Measurements from ENCODE around the gene SPATA20.

SPATA20 gene

DNA sequence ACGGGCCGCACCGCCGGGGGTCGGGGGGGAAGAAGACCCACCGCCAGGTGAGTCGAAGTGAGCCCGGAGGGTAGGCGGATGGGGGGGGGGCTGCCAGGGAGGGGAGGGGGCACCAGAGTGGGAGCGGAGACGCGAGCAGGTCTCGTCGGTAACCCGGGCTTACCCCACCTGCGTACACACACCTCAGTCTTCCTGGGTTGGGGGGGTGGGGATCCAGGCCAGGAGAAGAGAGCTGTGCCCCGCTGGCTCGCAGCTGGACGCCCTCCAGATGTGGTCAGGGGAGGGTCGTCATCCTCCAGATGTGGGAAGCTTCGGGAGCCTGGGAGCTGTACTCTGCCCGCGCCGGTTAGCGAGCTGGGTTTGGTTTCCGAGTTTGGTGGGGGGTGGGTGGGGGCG, 14.8 kb downstream of the SPATA20 start:
- no peaks in the 10 kb centered on the region for H3K36me3 ChIP-seq (ENCODE audit: insufficient read depth, low read length)
- H3K27me3 ChIP-seq (ENCODE audit: insufficient read depth, low read length), result peaks cover 89% of the 10 kb centered on the region
- peak overlapping the region; percentile 43 for H3K4me3 ChIP-seq (ENCODE audit: low read length)
- 1% methylated on average over 9 of the region's 27 CpGs for WGBS
- H3K9me3 ChIP-seq (ENCODE audit: insufficient read depth, low read depth, low read length), result no peaks in the 10 kb centered on the region
- no peak overlapping the region for H3K27ac ChIP-seq (ENCODE audit: low read depth, low read length)
- no peak overlapping the region for H3K9ac ChIP-seq (ENCODE audit: low read depth, low read length)
- H3K4me1 ChIP-seq (ENCODE audit: insufficient read depth, low read length), result peaks cover 16% of the 10 kb centered on the region

GRCh38 chr17:50562242-50563091, 15.5 kb downstream of the SPATA20 start:
- peaks cover 16% of the 10 kb centered on the region for H3K4me1 ChIP-seq (ENCODE audit: insufficient read depth, low read length)
- no peaks in the 10 kb centered on the region for H3K9me3 ChIP-seq (ENCODE audit: insufficient read depth, low read depth, low read length)
- no peak overlapping the region for H3K27ac ChIP-seq (ENCODE audit: low read depth, low read length)
- WGBS, result 4% methylated on average over 22 of the region's 22 CpGs
- no peak overlapping the region for H3K9ac ChIP-seq (ENCODE audit: low read depth, low read length)
- H3K27me3 ChIP-seq (ENCODE audit: insufficient read depth, low read length), result peaks cover 87% of the 10 kb centered on the region
- peak overlapping the region; percentile 43 for H3K4me3 ChIP-seq (ENCODE audit: low read length)
- no peaks in the 10 kb centered on the region for H3K36me3 ChIP-seq (ENCODE audit: insufficient read depth, low read length)

- H3K4me1 ChIP-seq (ENCODE audit: insufficient read depth, low read length), result peaks cover 16% of the 10 kb centered on the region
- peak overlapping the region; percentile 43; the same call in 1 of the 2 replicates for H3K4me3 ChIP-seq (ENCODE audit: low read length)
- H3K36me3 ChIP-seq (ENCODE audit: insufficient read depth, low read length), result no peaks in the 10 kb centered on the region
- H3K9me3 ChIP-seq (ENCODE audit: insufficient read depth, low read depth, low read length), result no peaks in the 10 kb centered on the region
- no peak overlapping the region for H3K27ac ChIP-seq (ENCODE audit: low read depth, low read length)
- WGBS, result 15% methylated on average over 3 of the region's 4 CpGs
- H3K27me3 ChIP-seq (ENCODE audit: insufficient read depth, low read length), result peaks cover 85% of the 10 kb centered on the region
- H3K9ac ChIP-seq (ENCODE audit: low read depth, low read length), result no peak overlapping the region
Observed at GRCh38 chr17:50563092-50563511, 16.1 kb downstream of the SPATA20 start.

DNA sequence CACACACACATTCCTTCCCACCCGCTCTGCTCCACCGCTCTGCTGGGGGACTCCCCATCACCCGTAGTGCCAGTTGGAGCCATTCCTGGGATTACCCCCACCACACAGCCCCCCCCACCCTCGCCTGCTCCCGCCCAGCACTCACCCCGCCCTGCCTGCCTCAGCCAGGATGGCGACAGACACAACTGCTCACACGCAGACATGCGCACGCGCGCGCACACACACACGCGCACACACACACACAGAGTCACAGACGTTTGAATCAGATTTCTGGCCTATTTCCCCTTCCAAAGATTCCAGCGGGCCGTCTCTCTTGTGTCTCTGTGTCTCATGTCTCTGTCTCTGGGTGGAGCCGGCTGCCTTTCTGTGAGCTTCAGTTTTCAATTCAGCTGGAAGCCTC, 17.9 kb downstream of the SPATA20 start:
- peak overlapping the region; percentile 26; the same call in 1 of the 2 replicates for H3K4me3 ChIP-seq (ENCODE audit: low read length)
- 54% methylated on average over 19 of the region's 19 CpGs for WGBS
- H3K9ac ChIP-seq (ENCODE audit: low read depth, low read length), result no peak overlapping the region
- no peaks in the 10 kb centered on the region for H3K9me3 ChIP-seq (ENCODE audit: insufficient read depth, low read depth, low read length)
- H3K36me3 ChIP-seq (ENCODE audit: insufficient read depth, low read length), result no peaks in the 10 kb centered on the region
- peaks cover 68% of the 10 kb centered on the region for H3K27me3 ChIP-seq (ENCODE audit: insufficient read depth, low read length)
- no peak overlapping the region for H3K27ac ChIP-seq (ENCODE audit: low read depth, low read length)
- H3K4me1 ChIP-seq (ENCODE audit: insufficient read depth, low read length), result peaks cover 17% of the 10 kb centered on the region

GRCh38 chr17:50565402-50566350, 18.7 kb downstream of the SPATA20 start:
- Histone ChIP-seq H3K4me1 (ENCODE audit: insufficient read depth, low read length) (peaks cover 23% of the 10 kb centered on the region), H3K4me3 (ENCODE audit: low read length) (no peak overlapping the region), H3K27ac (ENCODE audit: low read depth, low read length) (no peak overlapping the region), H3K36me3 (ENCODE audit: insufficient read depth, low read length) (no peaks in the 10 kb centered on the region), H3K9ac (ENCODE audit: low read depth, low read length) (no peak overlapping the region), H3K9me3 (ENCODE audit: insufficient read depth, low read depth, low read length) (no peaks in the 10 kb centered on the region), H3K27me3 (ENCODE audit: insufficient read depth, low read length) (peaks cover 68% of the 10 kb centered on the region)
- WGBS, result 43% methylated on average over 6 of the region's 10 CpGs

DNA sequence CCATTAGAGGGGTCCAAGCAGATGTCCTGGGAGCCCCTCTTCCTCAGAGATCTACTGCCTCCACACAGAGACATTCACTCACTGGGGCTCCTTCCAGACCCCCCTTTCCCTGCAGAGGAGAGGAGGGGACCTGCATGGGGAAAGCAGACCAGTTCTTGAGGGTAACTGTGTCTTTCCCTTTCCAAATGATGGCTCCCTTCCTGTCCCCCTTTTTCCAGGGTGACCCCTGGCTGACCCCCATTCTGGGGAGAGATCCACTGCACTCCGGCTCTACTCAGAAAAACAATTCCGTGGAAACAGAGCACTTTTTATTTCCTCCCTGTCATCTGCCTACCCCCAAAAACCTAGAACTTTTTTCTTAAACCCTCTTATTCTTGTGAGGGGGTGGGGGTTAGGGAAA, 19.9 kb downstream of the SPATA20 start:
- Histone ChIP-seq H3K27me3 (ENCODE audit: insufficient read depth, low read length) (peaks cover 58% of the 10 kb centered on the region), H3K36me3 (ENCODE audit: insufficient read depth, low read length) (no peaks in the 10 kb centered on the region), H3K4me1 (ENCODE audit: insufficient read depth, low read length) (peaks cover 23% of the 10 kb centered on the region), H3K9ac (ENCODE audit: low read depth, low read length) (no peak overlapping the region), H3K4me3 (ENCODE audit: low read length) (no peak overlapping the region), H3K9me3 (ENCODE audit: insufficient read depth, low read depth, low read length) (no peaks in the 10 kb centered on the region), H3K27ac (ENCODE audit: low read depth, low read length) (no peak overlapping the region)
- 74% methylated on average over 2 of the region's 2 CpGs for WGBS

DNA sequence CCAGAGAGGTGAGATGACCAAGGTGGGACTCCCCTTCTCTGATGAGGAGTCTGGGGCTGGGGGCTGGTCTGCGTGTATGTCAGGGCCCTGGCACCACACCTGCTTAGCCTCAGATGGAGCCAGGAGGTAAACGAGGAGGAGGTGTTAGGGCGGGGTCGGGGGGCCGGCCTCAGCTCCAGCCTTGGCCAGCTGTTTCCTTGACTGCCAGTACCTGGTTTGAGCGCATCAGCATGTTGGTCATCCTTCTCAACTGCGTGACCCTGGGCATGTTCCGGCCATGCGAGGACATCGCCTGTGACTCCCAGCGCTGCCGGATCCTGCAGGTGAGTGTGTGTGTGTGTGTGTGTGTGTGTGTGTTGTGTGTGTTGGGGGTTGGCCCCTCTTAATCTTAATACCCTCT, 21.7 kb downstream of the SPATA20 start:
- Histone ChIP-seq H3K9ac (ENCODE audit: low read depth, low read length) (no peak overlapping the region), H3K4me3 (ENCODE audit: low read length) (no peak overlapping the region), H3K36me3 (ENCODE audit: insufficient read depth, low read length) (no peaks in the 10 kb centered on the region), H3K4me1 (ENCODE audit: insufficient read depth, low read length) (peaks cover 11% of the 10 kb centered on the region), H3K27me3 (ENCODE audit: insufficient read depth, low read length) (peaks cover 41% of the 10 kb centered on the region), H3K9me3 (ENCODE audit: insufficient read depth, low read depth, low read length) (no peaks in the 10 kb centered on the region), H3K27ac (ENCODE audit: low read depth, low read length) (no peak overlapping the region)
- WGBS, result 92% methylated on average over 12 of the region's 12 CpGs

GRCh38 chr17:50569592-50569991, 22.6 kb downstream of the SPATA20 start:
- H3K4me3 ChIP-seq (ENCODE audit: low read length), result no peak overlapping the region
- no peak overlapping the region for H3K9ac ChIP-seq (ENCODE audit: low read depth, low read length)
- no peak overlapping the region for H3K27ac ChIP-seq (ENCODE audit: low read depth, low read length)
- no peaks in the 10 kb centered on the region for H3K36me3 ChIP-seq (ENCODE audit: insufficient read depth, low read length)
- WGBS, result 88% methylated on average over 7 of the region's 7 CpGs
- H3K4me1 ChIP-seq (ENCODE audit: insufficient read depth, low read length), result peaks cover 6% of the 10 kb centered on the region; the same call in 1 of the 2 replicates
- peaks cover 31% of the 10 kb centered on the region for H3K27me3 ChIP-seq (ENCODE audit: insufficient read depth, low read length)
- no peaks in the 10 kb centered on the region for H3K9me3 ChIP-seq (ENCODE audit: insufficient read depth, low read depth, low read length)

DNA sequence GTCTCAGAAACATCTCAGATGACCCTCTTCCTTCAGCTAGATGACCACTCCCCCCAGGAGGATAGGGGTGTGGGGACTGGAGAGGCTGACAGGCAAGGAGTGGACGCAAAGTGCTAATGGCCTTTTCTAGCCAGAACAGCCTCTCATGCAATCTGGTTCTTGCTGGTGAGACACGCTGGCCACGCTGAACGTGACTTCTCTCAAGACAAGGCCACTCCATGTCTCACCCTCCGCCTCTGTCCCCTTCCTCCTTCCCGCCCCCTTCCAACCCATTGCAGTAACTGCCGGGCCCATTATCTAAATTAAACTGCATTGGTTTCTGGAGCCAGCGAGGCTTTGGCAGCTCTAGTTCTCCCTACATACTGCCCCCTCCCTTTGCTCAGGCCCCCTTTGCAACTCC, 23.1 kb downstream of the SPATA20 start:
- Histone ChIP-seq H3K9me3 (ENCODE audit: insufficient read depth, low read depth, low read length) (no peaks in the 10 kb centered on the region), H3K27ac (ENCODE audit: low read depth, low read length) (no peak overlapping the region), H3K27me3 (ENCODE audit: insufficient read depth, low read length) (peaks cover 27% of the 10 kb centered on the region), H3K9ac (ENCODE audit: low read depth, low read length) (no peak overlapping the region), H3K4me1 (ENCODE audit: insufficient read depth, low read length) (peaks cover 6% of the 10 kb centered on the region; the same call in 1 of the 2 replicates), H3K36me3 (ENCODE audit: insufficient read depth, low read length) (no peaks in the 10 kb centered on the region), H3K4me3 (ENCODE audit: low read length) (no peak overlapping the region)
- 75% methylated on average over 8 of the region's 8 CpGs for WGBS

- Histone ChIP-seq H3K27ac (ENCODE audit: low read depth, low read length) (no peak overlapping the region), H3K36me3 (ENCODE audit: insufficient read depth, low read length) (no peaks in the 10 kb centered on the region), H3K9ac (ENCODE audit: low read depth, low read length) (no peak overlapping the region), H3K27me3 (ENCODE audit: insufficient read depth, low read length) (peaks cover 22% of the 10 kb centered on the region), H3K9me3 (ENCODE audit: insufficient read depth, low read depth, low read length) (no peaks in the 10 kb centered on the region), H3K4me3 (ENCODE audit: low read length) (no peak overlapping the region), H3K4me1 (ENCODE audit: insufficient read depth, low read length) (peaks cover 6% of the 10 kb centered on the region; the same call in 1 of the 2 replicates)
- 53% methylated on average over 7 of the region's 7 CpGs for WGBS
Observed at GRCh38 chr17:50570528-50570927, 23.6 kb downstream of the SPATA20 start.

DNA sequence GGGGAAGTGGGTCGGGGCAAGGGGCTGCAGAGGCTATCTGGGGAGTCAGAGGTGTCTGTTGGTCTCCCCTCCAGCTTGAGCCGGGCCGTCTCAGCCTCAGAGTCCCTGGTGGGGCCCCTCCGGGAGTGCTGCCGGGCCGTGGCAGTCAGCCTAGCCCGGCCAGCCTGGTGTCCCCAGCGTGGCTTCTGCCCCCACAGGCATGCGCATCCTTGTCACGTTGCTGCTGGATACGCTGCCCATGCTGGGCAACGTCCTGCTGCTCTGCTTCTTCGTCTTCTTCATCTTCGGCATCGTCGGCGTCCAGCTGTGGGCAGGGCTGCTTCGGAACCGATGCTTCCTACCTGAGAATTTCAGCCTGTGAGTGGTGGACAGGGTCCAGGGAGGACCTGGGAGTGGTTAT, 24.7 kb downstream of the SPATA20 start:
- no peak overlapping the region for H3K4me3 ChIP-seq (ENCODE audit: low read length)
- H3K9ac ChIP-seq (ENCODE audit: low read depth, low read length), result no peak overlapping the region
- peaks cover 11% of the 10 kb centered on the region for H3K27me3 ChIP-seq (ENCODE audit: insufficient read depth, low read length)
- no peaks in the 10 kb centered on the region for H3K36me3 ChIP-seq (ENCODE audit: insufficient read depth, low read length)
- 84% methylated on average over 19 of the region's 19 CpGs for WGBS
- no peak overlapping the region for H3K27ac ChIP-seq (ENCODE audit: low read depth, low read length)
- H3K9me3 ChIP-seq (ENCODE audit: insufficient read depth, low read depth, low read length), result no peaks in the 10 kb centered on the region
- H3K4me1 ChIP-seq (ENCODE audit: insufficient read depth, low read length), result peaks cover 6% of the 10 kb centered on the region; the same call in 1 of the 2 replicates

Data from HUES64 (cell line).